ENCODE measurements around the gene SEPTIN5. TPM values are rescaled to one million over a fixed set of nuclear protein-coding genes. Genes with fewer than 3 reads are reported as not detected.
"Not testable (repeated sequence)": the region's sequence is repeated elsewhere in the genome, so short reads cannot be mapped to it uniquely, and the experiment has no call there.

SEPTIN5 gene
- total RNA-seq, 1 experiment from 2014 or later: not detected

GRCh38 chr22:19696504-19697276, 17.6 kb upstream of the SEPTIN5 start:
- H4K20me1 ChIP-seq (ENCODE audit: insufficient read depth, low read depth, low read length): no peaks in the 10 kb centered on the region
- no peaks in the 10 kb centered on the region for H3K79me2 ChIP-seq (ENCODE audit: low read length)
- no peaks in the 10 kb centered on the region for H3K9me3 ChIP-seq (ENCODE audit: low read length)
- no peaks in the 10 kb centered on the region for H3K4me1 ChIP-seq (ENCODE audit: low read length)
- H3K27me3 ChIP-seq (ENCODE audit: low read length): no peaks in the 10 kb centered on the region
- no peak for DNase-seq
- no peak overlapping the region for H3K4me3 ChIP-seq (ENCODE audit: low read length)
- no peak overlapping the region for H2AFZ ChIP-seq (ENCODE audit: low read length)
- H3K27ac ChIP-seq (ENCODE audit: low read length): no peak overlapping the region
- no peaks in the 10 kb centered on the region for H3K9me2 ChIP-seq (replicated peaks; ENCODE audit: insufficient read depth, low read length)
- H3K4me2 ChIP-seq (ENCODE audit: low read depth, low read length, poor library complexity, severe bottlenecking): no peak overlapping the region
- no peaks in the 10 kb centered on the region for H3K36me3 ChIP-seq (ENCODE audit: insufficient read depth, low read length)
- H3K9ac ChIP-seq (ENCODE audit: low read length): no peak overlapping the region

DNA sequence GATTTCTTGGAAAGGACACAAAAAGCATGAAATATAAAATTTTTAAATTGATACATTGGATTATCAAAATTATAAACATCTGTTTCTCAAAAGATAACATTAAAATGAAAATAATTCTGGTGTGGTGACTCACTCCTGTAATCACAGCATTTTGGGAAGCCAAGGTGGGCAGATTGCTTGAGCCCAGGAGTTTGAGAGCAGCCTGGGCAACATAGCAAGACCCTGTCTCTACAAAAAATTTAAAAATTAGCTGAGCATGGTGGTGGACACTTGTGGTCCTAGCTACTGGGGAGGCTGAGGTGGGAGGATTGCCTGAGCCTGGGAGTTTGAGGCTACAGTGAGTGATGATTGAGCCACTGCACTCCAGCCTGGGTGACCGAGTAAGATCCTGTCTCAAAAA, 16.4 kb upstream of the SEPTIN5 start:
- H4K20me1 ChIP-seq (ENCODE audit: insufficient read depth, low read depth, low read length); H3K79me2 ChIP-seq (ENCODE audit: low read length); DNase-seq: not testable (repeated sequence)

DNA sequence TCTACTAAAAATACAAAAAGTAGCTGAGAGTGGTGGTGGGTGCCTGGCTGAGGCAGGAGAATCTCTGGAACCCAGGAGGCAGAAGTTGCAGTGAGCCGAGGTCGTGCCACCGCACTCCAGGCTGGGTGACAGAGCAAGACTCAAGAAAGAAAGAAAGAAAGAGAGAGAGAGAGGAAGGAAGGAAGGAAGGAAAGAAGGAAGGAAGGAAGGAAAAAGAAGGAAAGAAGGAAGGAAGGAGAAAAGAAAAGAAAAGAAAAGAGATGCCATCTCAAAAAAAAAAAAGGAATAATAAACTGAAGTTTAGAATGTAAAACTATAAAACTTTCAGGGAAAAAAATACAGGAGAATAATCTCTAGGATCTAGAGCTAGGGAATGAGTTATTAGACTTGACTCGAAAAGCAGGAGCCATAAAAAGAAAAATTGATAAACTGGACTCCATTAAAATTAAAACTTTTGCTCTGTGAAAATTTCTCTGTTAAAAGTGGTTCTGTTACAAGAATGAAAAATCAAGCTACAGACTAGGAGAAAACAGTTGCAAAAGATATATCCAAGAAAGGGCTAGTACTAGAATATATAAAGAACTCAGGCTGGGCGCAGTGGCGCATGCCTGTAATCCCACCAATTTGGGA, 13.4 kb upstream of the SEPTIN5 start:
- H3K9me2 ChIP-seq (replicated peaks; ENCODE audit: insufficient read depth, low read length): no peaks in the 10 kb centered on the region
- H3K27ac ChIP-seq (ENCODE audit: low read length): no peak overlapping the region

More for the DNA sequence above, 16.4 kb upstream of the SEPTIN5 start:
- H2AFZ ChIP-seq (ENCODE audit: low read length); H3K36me3 ChIP-seq (ENCODE audit: insufficient read depth, low read length); H3K4me3 ChIP-seq (ENCODE audit: low read length); H3K9me3 ChIP-seq (ENCODE audit: low read length); H3K4me1 ChIP-seq (ENCODE audit: low read length); H3K27ac ChIP-seq (ENCODE audit: low read length); H3K9ac ChIP-seq (ENCODE audit: low read length); H3K4me2 ChIP-seq (ENCODE audit: low read depth, low read length, poor library complexity, severe bottlenecking); H3K27me3 ChIP-seq (ENCODE audit: low read length); H3K9me2 ChIP-seq (replicated peaks; ENCODE audit: insufficient read depth, low read length): not testable (repeated sequence)

DNA sequence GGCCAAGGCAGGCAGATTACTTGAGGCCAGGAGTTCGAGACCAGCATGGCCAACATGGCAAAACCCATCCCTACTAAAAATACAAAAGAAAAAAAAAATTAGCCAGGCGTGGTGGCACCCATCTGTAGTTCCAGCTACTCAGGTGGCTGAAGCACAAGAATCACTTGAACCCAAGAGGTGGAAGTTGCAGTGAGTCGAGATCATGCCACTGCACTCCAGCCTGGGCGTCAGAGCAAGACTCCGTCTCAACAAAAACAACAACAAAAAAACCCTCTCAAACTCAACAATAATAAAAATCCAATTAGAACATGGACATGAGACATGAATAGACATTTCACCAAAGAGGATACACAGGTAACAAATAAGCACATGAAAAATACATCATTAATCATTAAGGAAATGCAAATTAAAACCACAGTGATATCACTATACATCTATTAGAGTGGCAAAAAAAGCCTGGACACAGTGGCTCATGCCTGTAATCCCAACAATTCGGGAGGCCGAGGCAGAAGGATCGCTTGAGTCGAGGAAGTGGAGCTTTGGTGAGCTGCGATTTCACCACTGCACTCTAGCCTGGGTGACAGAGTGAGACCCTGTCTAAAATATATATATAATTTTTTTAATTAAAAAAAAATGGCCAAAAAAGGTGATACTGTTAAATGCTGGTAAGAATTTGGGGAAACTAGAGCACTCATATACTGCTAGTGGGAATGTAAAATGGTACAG, 12.7 kb upstream of the SEPTIN5 start:
- no peaks in the 10 kb centered on the region for H3K36me3 ChIP-seq (ENCODE audit: insufficient read depth, low read length)
- no peaks in the 10 kb centered on the region for H4K20me1 ChIP-seq (ENCODE audit: insufficient read depth, low read depth, low read length)
- H3K9me2 ChIP-seq (replicated peaks; ENCODE audit: insufficient read depth, low read length): no peaks in the 10 kb centered on the region
- H3K4me3 ChIP-seq (ENCODE audit: low read length): no peak overlapping the region
- H3K4me2 ChIP-seq (ENCODE audit: low read depth, low read length, poor library complexity, severe bottlenecking): peak overlapping the region; percentile 19
- H3K9me3 ChIP-seq (ENCODE audit: low read length): no peaks in the 10 kb centered on the region
- H3K79me2 ChIP-seq (ENCODE audit: low read length): no peaks in the 10 kb centered on the region
- no peaks in the 10 kb centered on the region for H3K27me3 ChIP-seq (ENCODE audit: low read length)
- H3K4me1 ChIP-seq (ENCODE audit: low read length): no peaks in the 10 kb centered on the region; the same call in 1 of the 2 replicates
- no peak for DNase-seq
- no peak overlapping the region for H2AFZ ChIP-seq (ENCODE audit: low read length)
- no peak overlapping the region for H3K9ac ChIP-seq (ENCODE audit: low read length)
- H3K27ac ChIP-seq (ENCODE audit: low read length): no peak overlapping the region

More for the DNA sequence above, 13.4 kb upstream of the SEPTIN5 start:
- Histone ChIP-seq H3K79me2 (ENCODE audit: low read length) (no peaks in the 10 kb centered on the region), H2AFZ (ENCODE audit: low read length) (no peak overlapping the region), H3K4me1 (ENCODE audit: low read length) (no peaks in the 10 kb centered on the region; the same call in 1 of the 2 replicates), H3K36me3 (ENCODE audit: insufficient read depth, low read length) (no peaks in the 10 kb centered on the region), H4K20me1 (ENCODE audit: insufficient read depth, low read depth, low read length) (no peaks in the 10 kb centered on the region), H3K9ac (ENCODE audit: low read length) (no peak overlapping the region), H3K27me3 (ENCODE audit: low read length) (no peaks in the 10 kb centered on the region), H3K4me3 (ENCODE audit: low read length) (no peak overlapping the region), H3K9me3 (ENCODE audit: low read length) (no peaks in the 10 kb centered on the region), H3K4me2 (ENCODE audit: low read depth, low read length, poor library complexity, severe bottlenecking) (no peak overlapping the region)
- no peak for DNase-seq

DNA sequence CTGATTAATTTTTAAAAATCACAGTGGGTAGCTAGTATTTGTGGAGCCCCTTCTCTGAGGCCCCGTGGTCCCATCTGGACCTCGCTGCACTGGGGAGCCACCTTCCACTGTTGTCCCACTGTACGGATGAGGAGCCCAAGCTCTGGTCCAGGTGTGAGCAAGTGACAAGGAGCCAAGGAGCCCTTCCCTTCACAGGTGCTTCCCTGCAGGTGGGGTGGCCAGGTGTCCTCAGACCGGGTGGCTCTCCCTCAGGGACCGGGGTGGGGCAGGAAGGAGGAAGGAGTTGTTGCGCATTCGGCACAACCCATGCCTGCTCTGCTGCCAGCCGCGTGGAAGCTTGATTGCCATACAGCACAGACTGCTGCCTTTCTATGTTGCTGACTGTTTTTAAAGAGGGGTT, 10.4 kb upstream of the SEPTIN5 start:
- H3K4me2 ChIP-seq (ENCODE audit: low read depth, low read length, poor library complexity, severe bottlenecking): no peak overlapping the region
- H3K27me3 ChIP-seq (ENCODE audit: low read length): no peaks in the 10 kb centered on the region
- no peak overlapping the region for H3K9ac ChIP-seq (ENCODE audit: low read length)
- H3K79me2 ChIP-seq (ENCODE audit: low read length): no peaks in the 10 kb centered on the region
- no peaks in the 10 kb centered on the region for H3K9me3 ChIP-seq (ENCODE audit: low read length)
- no peaks in the 10 kb centered on the region for H4K20me1 ChIP-seq (ENCODE audit: insufficient read depth, low read depth, low read length)
- no peaks in the 10 kb centered on the region; the same call in 1 of the 2 replicates for H3K4me1 ChIP-seq (ENCODE audit: low read length)
- no peak for DNase-seq
- H3K9me2 ChIP-seq (replicated peaks; ENCODE audit: insufficient read depth, low read length): no peaks in the 10 kb centered on the region
- H2AFZ ChIP-seq (ENCODE audit: low read length): no peak overlapping the region
- H3K27ac ChIP-seq (ENCODE audit: low read length): no peak overlapping the region
- H3K36me3 ChIP-seq (ENCODE audit: insufficient read depth, low read length): no peaks in the 10 kb centered on the region
- H3K4me3 ChIP-seq (ENCODE audit: low read length): no peak overlapping the region

DNA sequence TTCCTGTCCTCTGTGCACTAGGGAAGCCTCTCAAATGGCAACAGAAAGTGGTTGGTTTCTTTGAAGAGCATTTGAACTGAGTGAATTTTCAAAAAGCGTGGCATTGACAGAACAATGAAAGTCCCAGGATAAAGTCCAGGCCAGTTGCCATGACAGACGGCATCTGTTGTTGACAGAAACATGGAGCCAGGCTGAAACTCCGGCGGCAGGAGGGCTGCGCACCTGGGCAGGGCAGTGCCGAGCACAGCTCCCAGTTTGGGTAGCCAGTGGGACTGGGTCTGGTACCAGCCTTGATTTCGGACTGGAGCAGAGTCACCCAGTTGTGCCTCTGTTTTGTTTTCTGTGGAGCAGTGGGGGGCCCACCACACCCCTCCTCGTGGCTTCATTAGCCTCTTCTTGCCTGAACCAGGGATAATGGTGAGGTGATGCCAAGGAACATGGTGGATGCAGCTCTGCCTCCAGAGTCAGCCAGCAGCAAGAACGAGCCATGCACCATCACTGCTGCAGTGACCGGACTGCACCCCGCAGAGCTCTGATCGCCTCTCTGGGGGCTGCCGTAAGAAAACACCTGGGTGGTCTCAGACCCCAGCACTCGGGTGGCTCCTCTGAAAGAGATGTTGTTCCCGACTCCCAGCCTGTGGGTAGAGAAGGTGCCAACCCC, 9.8 kb upstream of the SEPTIN5 start:
- Histone ChIP-seq H3K9me2 (replicated peaks; ENCODE audit: insufficient read depth, low read length) (no peaks in the 10 kb centered on the region), H3K4me1 (ENCODE audit: low read length) (no peaks in the 10 kb centered on the region; the same call in 1 of the 2 replicates), H3K4me2 (ENCODE audit: low read depth, low read length, poor library complexity, severe bottlenecking) (no peak overlapping the region), H3K9me3 (ENCODE audit: low read length) (no peaks in the 10 kb centered on the region), H3K9ac (ENCODE audit: low read length) (no peak overlapping the region), H3K4me3 (ENCODE audit: low read length) (no peak overlapping the region), H3K27ac (ENCODE audit: low read length) (no peak overlapping the region), H3K36me3 (ENCODE audit: insufficient read depth, low read length) (no peaks in the 10 kb centered on the region), H2AFZ (ENCODE audit: low read length) (no peak overlapping the region), H3K27me3 (ENCODE audit: low read length) (no peaks in the 10 kb centered on the region), H3K79me2 (ENCODE audit: low read length) (no peaks in the 10 kb centered on the region), H4K20me1 (ENCODE audit: insufficient read depth, low read depth, low read length) (no peaks in the 10 kb centered on the region)
- no peak for DNase-seq

DNA sequence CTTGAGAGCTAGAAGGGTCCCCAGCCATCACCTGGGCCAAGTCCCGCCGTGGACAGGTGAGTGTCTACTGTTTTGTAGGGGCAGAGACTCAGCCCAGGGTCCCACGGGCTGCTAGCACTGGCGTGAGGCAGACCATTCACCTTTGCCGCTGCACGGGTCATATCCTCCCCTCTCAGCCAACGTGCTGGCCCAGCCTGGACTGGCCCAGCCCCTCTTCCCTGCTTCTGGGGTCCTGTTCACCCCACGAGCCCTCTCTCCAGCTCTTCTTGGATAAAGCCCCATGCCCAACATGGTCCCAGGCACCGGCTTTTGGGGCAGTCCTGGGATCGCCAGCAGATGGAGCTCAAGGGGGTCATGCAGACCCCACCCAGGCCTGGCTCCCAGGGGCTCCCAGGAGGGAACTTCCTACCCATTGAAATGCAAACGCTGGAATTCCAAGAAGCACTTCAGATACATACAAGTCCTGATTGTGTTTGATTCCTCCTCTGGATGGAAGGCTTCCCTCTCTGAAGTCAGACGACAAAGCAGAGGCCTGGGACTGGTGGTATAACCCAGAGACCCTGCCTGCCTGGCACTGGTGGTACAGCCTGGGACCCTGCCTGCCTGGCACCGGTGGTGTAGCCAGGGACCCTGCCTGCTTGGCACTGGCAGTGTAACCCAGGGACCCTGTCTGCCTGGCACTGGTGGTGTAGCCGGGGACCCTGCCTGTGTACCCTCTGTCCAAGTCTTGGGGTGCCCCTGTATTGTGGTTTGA, 8.9 kb upstream of the SEPTIN5 start:
- Histone ChIP-seq H3K9me3 (ENCODE audit: low read length) (no peaks in the 10 kb centered on the region), H3K4me1 (ENCODE audit: low read length) (no peaks in the 10 kb centered on the region; the same call in 1 of the 2 replicates), H3K27ac (ENCODE audit: low read length) (no peak overlapping the region), H3K4me2 (ENCODE audit: low read depth, low read length, poor library complexity, severe bottlenecking) (no peak overlapping the region), H3K79me2 (ENCODE audit: low read length) (no peaks in the 10 kb centered on the region), H4K20me1 (ENCODE audit: insufficient read depth, low read depth, low read length) (no peaks in the 10 kb centered on the region), H3K4me3 (ENCODE audit: low read length) (no peak overlapping the region), H3K9me2 (replicated peaks; ENCODE audit: insufficient read depth, low read length) (no peaks in the 10 kb centered on the region), H3K9ac (ENCODE audit: low read length) (no peak overlapping the region), H3K36me3 (ENCODE audit: insufficient read depth, low read length) (no peaks in the 10 kb centered on the region), H2AFZ (ENCODE audit: low read length) (no peak overlapping the region), H3K27me3 (ENCODE audit: low read length) (no peaks in the 10 kb centered on the region)
- no peak for DNase-seq

All from Karpas-422 (cell line).